ENCODE measurements around the gene CRHR2.

The CRHR2 gene

GRCh38 chr7:30633223-30633622 lies 49.0 kb downstream of the CRHR2 start:
- DNase-seq (ENCODE audit: low read depth in 3 of 3, low spot score in 1 of 3), result no peak

- no peak for DNase-seq (ENCODE audit: low read depth in 3 of 3, low spot score in 1 of 3)
These were observed 51.3 kb downstream of the CRHR2 start for GRCh38 chr7:30630986-30631385.

DNA sequence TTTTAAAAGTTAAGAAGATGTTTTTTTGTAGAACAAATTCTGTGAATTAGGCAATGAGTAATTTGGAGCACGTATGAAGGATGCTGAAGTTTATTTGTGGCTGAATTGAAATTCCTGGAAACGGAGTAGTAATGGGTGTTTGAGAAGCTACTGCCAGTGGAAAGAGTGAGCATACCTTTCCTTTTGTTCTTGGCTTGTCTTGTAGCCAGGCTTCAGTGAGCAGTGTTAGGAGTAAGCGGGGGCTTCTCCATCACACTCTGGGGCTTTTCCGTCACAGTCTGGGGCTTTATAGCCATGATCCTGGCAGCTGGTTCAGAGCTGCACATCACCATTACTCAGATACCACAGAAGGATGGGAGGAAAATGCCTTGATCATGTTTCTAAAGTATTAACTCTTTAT lies 55.2 kb downstream of the CRHR2 start:
- no peak for DNase-seq (ENCODE audit: low read depth in 3 of 3, low spot score in 1 of 3)

- DNase-seq (ENCODE audit: low read depth in 3 of 3, low spot score in 1 of 3), result no peak
These were observed 57.0 kb downstream of the CRHR2 start for GRCh38 chr7:30625283-30625682.

DNA sequence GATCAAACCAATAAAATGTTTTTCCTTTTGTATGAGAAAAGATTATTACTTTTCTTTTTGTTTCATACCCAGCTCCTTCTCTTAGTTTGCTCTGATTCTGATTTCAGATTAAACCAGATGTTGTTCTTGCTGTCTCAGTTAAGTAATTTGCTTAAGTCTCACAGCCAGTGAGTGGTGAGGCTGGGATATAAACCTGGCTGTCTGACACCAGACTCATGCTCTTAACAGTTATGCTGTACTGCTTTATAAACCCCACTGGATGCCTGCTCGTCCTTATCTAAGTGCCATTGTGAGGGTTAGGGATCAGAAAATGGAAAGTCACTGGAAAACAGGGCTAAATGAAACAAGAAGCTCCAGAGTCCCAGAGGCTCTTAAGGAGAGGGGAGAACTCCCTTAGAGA lies 63.3 kb downstream of the CRHR2 start:
- no peak for DNase-seq (ENCODE audit: low read depth in 3 of 3, low spot score in 1 of 3)

GRCh38 chr7:30618080-30618676 lies 64.1 kb downstream of the CRHR2 start:
- DNase-seq (ENCODE audit: low read depth in 3 of 3, low spot score in 1 of 3), result no peak

DNA sequence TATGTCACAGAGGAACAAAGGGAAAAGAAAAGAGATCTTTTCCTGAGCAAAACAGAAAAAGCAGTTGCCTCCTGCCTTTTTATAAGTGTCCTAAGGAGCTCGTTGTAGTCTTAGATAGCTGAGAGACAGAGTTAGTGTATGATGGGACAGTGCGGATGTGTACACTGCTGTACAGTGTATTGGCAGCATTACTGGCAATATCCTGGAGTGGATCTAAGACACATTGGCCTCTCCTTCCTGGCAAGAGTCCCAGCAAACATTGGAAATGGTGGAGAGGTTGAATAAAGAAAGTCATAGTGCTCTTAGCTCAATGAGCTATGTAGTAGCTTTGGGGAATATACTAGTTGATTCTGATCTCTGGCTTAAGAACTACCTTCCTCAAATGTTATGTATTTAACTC lies 64.9 kb downstream of the CRHR2 start:
- no peak for DNase-seq (ENCODE audit: low read depth in 3 of 3, low spot score in 1 of 3)

DNA sequence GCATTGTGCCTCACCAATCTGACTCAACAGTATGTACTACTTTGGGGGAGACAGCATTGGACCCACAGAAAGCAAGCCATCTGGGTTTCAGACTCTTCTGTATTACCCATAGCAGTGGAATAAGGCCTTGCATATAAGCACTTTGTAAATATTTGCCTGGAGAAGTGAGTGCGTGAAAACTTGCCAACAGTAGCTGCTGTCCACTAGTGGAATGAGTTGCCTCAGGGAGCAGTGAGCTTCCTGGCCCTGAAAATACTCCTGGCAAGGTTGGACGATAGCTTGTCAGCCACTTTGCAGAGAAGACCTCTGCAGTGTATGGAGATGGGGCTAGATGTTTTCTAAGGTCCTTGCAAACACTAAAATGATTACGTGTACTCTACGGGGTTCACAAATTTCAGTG lies 65.9 kb downstream of the CRHR2 start:
- no peak for DNase-seq (ENCODE audit: low read depth in 3 of 3, low spot score in 1 of 3)

DNA sequence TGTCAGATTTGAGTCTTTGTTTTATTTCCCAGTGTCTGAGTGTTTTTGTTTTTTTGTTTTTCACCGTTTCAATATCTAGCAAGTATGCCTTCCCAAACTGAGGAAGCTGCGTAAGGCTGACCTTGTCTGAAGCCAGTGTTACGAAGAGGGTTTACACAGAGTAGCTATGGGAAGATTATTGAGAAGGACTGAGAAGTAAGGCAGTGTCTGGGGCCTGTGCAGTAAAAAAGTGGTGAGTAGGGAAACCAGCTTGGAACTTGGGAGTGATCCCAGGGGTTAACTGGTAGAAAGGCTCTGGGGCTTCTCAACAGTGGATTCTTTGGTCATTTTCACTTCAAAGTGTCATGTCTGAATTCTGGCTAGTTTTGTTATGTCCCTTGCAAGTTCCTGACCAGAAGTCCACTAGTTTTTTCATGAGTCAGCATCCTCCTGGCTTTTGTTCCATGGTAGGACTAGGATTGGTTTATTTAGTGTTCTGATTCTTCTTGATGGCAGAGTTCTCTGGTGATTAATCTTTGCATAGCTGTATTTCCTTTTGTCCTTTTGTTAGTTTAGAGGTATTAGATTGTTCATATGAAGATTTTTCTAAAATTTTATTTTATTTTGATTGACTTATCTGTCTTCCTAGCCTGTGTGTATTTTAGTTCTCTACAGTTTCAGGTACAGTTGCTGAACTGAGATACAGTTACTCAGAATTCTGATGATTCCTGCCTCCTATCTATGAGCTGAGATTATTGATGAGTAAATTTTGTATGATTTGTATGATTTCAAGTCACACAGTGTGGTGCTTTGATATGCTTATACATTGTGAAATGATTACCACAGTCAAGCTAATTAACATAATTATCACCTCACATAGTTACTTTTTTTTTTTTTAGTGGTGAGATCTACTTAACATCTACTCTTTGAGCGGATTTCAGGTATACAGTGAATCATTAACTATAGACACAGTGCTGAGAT lies 68.6 kb downstream of the CRHR2 start:
- DNase-seq (ENCODE audit: low read depth in 3 of 3, low spot score in 1 of 3), result no peak

GRCh38 chr7:30612658-30613265 lies 69.5 kb downstream of the CRHR2 start:
- DNase-seq (ENCODE audit: low read depth in 3 of 3, low spot score in 1 of 3), result no peak

GRCh38 chr7:30605832-30606231 lies 76.4 kb downstream of the CRHR2 start:
- no peak for DNase-seq (ENCODE audit: low read depth in 3 of 3, low spot score in 1 of 3)

DNA sequence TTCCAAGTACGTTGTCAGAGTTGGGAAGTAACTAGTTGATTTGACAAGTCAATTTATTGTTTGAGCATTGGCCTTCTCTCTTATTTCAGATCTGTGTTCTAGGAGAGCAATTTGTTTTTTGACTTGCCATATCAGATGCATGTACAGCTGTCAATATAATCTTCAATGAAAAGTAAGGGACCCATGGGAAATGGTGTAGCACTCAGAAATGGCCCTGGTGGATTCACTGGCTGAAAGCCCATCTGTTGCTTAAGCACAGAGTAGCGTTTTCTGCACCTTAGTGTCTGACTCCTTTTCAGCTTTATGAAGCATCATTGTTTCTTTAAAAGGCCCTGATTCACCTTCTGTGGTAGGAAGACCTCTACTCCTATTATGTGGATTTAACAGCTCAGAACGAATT lies 77.4 kb downstream of the CRHR2 start:
- no peak for DNase-seq (ENCODE audit: low read depth in 3 of 3, low spot score in 1 of 3)

Data from stimulated activated CD4-positive, alpha-beta T cell treated with anti-CD3 and anti-CD28 coated beads, TNF-alpha, amount 100 ng/mL, for 1 hour (primary cell).